ENCODE data around the gene GNAI2. TPM values are rescaled to one million over a fixed set of nuclear protein-coding genes. Genes with fewer than 3 reads are reported as not detected.

The GNAI2 gene
- total and polyA plus RNA-seq, 2 donors (not counting 3 experiments of a cell fraction or from before 2014, with no cell fraction given), result 767 to 1,875 TPM

DNA sequence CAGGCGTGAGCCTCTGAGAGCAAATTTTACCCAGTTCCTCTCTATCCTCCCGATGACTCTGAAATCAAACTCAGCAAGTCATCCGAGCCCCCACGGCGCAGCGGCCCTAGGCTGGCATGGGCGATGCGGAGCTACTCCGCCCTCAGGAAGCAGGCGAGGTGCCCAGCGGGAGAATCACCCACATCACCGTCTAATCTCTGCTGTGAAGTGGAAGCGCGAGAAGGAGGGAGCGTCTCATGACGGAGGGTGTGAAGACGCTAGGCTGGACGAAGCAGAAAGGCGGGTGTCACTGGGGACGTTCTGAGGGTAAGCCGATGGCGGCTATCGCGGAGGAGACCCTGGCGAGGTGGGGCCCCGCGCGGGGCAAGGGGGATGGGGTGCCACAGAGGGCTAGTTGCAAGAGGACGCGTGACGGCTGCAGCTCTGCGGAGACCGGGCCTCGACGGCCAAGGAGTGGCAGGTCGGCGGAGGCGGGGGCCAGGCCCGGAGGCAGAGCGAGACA lies 9.1 kb upstream of the GNAI2 start:
- Histone ChIP-seq H3K9ac (replicated peaks; ENCODE audit: extremely low read depth, insufficient read depth, low read length) (no peak overlapping the region), H3K9me1 (replicated peaks; ENCODE audit: control insufficient read depth, extremely low read depth, insufficient read depth, low read length) (no peaks in the 10 kb centered on the region), H2AFZ (ENCODE audit: low read depth, low read length) (peak overlapping the region; percentile 53), H3K27ac (ENCODE audit: insufficient read depth, low read depth, low read length) (no peak overlapping the region), H3K79me2 (ENCODE audit: control insufficient read depth, insufficient read depth, low read length) (peaks cover 2% of the 10 kb centered on the region), H3K36me3 (ENCODE audit: control insufficient read depth in 2 of 2, extremely low read depth in 1 of 2, insufficient read depth in 2 of 2, low read length in 2 of 2) (no peaks in the 10 kb centered on the region), H3K9me3 (replicated peaks; ENCODE audit: control insufficient read depth, insufficient read depth, low read length) (no peaks in the 10 kb centered on the region), H4K20me1 (replicated peaks; ENCODE audit: control insufficient read depth, extremely low read depth, insufficient read depth, low read length) (no peaks in the 10 kb centered on the region), H3K4me3 (replicated peaks in 1 of 3; ENCODE audit: insufficient read depth in 1 of 3, low read depth in 1 of 3, low read length in 3 of 3) (peak overlapping the region; percentile 1 to 50 (median 33)), H3K4me1 (ENCODE audit: control insufficient read depth, extremely low read depth, insufficient read depth, low read length) (peaks cover 13% of the 10 kb centered on the region), H3K27me3 (ENCODE audit: control insufficient read depth in 2 of 2, insufficient read depth in 2 of 2, low read length in 2 of 2) (no peaks in the 10 kb centered on the region), H3K4me2 (ENCODE audit: insufficient read depth, low read length) (peak overlapping the region; percentile 35)
- no TSS peak for BruUV-seq (replicated peaks)
- ChIA-PET POLR2A (interaction anchor here (0.7 kb wide), 1 partner anchor 27 kb away, joined by 4 read pairs; no protein-coding TSS in a partner anchor), CTCF (interaction anchor here (0.6 to 10.5 kb wide), 25 partner anchors 9 to 385 kb away, joined by 3 to 314 read pairs (median 6); partner anchors contain the start of genes GNAI2, GNAT1, LSMEM2 and SLC38A3)
- intact Hi-C loops (cut with micrococcal nuclease) (loop anchor here (1.0 to 2.0 kb wide), 7 partner anchors 8 to 106 kb away; no protein-coding TSS in a partner anchor), dilution Hi-C loops (cut with MboI; ENCODE audit: extremely low pct_ligation_motif_present, low sequenced_read_pairs) (no loop called here)
- FAIRE-seq, result peak; percentile 40
- no peak for TF ChIP-seq FOS (IDR thresholded peaks at IDR 0.05; ENCODE audit: borderline replicate concordance, insufficient read depth, low read length)
- TF ChIP-seq POLR2A (IDR thresholded peaks at IDR 0.05; ENCODE audit: low read depth, low read length), result no peak
- TF ChIP-seq MYC (IDR thresholded peaks at IDR 0.05; ENCODE audit: low read depth, low read length), result no peak
- no peak for TF ChIP-seq POLR2AphosphoS5 (IDR thresholded peaks at IDR 0.05; ENCODE audit: insufficient read depth, low read depth, low read length)
- TF ChIP-seq, protein P1, sequence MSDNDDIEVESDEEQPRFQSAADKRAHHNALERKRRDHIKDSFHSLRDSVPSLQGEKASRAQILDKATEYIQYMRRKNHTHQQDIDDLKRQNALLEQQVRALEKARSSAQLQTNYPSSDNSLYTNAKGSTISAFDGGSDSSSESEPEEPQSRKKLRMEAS (IDR thresholded peaks at IDR 0.05; ENCODE audit: insufficient read depth, insufficient read length), result no peak
- TF ChIP-seq EZH2 (IDR thresholded peaks at IDR 0.05; ENCODE audit: borderline replicate concordance, low read depth, low read length, severe bottlenecking), result no peak
- no peak for TF ChIP-seq GATA2 (IDR thresholded peaks at IDR 0.05; ENCODE audit: insufficient read depth, insufficient read length, low read depth, low read length)
- no peak for TF ChIP-seq CTCF (IDR thresholded peaks at IDR 0.05; ENCODE audit: extremely low read depth in 1 of 2, insufficient read depth in 1 of 2, low read depth in 1 of 2, low read length in 2 of 2)
- TF ChIP-seq JUN (IDR thresholded peaks at IDR 0.05; ENCODE audit: borderline replicate concordance, insufficient read depth, insufficient read length, low read depth), result no peak
- no peak for DNase-seq (ENCODE audit: low read depth, low spot score)

All from endothelial cell of umbilical vein (primary cell).